Neural progenitor cell (in vitro differentiated cells): ENCODE results near the gene CHST3. TPM values are rescaled to one million over a fixed set of nuclear protein-coding genes. Genes with fewer than 3 reads are reported as not detected.
"Not testable (repeated sequence)": the region's sequence is repeated elsewhere in the genome, so short reads cannot be mapped to it uniquely, and the experiment has no call there.

Source experiments
- DNase-seq: peaks from one replicate; pipeline ENCODE4 v3.0.0-alpha.2; 2016; ENCODE audit warnings: low spot score
- H2AFZ ChIP-seq: fragments of 200-600 bp; sonication (generic); replicated peaks from 2 replicates; pipeline ENCODE4 v1.6.1; 2016; ENCODE audit warnings: antibody characterized with exemption
- H3F3A ChIP-seq: fragments of 200-600 bp; sonication (generic); 2 replicates; pipeline ENCODE4 v1.6.1; 2016; ENCODE audit warnings: antibody characterized with exemption, low read depth
- H3K27ac ChIP-seq: fragments of 200-600 bp; sonication (generic); 2 replicates; pipeline ENCODE4 v1.5.1; 2016; ENCODE audit warnings: mild to moderate bottlenecking
- H3K27me3 ChIP-seq: fragments of 200-600 bp; sonication (generic); 2 replicates; pipeline ENCODE4 v1.6.1; 2016; ENCODE audit warnings: mild to moderate bottlenecking, moderate library complexity
- H3K36me3 ChIP-seq: fragments of 200-600 bp; sonication (generic); 2 replicates; pipeline ENCODE4 v1.5.1; 2016
- H3K4me1 ChIP-seq: fragments of 200-600 bp; sonication (generic); 2 replicates; pipeline ENCODE4 v1.6.1; 2016; ENCODE audit warnings: mixed run types
- H3K4me2 ChIP-seq: fragments of 200-600 bp; sonication (generic); 2 replicates; pipeline ENCODE4 v1.6.1; 2016
- H3K4me3 ChIP-seq: fragments of 200-600 bp; sonication (generic); 2 replicates; pipeline ENCODE4 v1.5.1; 2016
- H3K79me2 ChIP-seq: fragments of 200-600 bp; sonication (generic); 2 replicates; pipeline ENCODE4 v1.6.1; 2016; ENCODE audit warnings: low read depth
- H3K9ac ChIP-seq: fragments of 200-600 bp; sonication (generic); 2 replicates; pipeline ENCODE4 v1.6.1; 2016
- H3K9me3 ChIP-seq: fragments of 200-600 bp; sonication (generic); 2 replicates; pipeline ENCODE4 v1.5.1; 2016; ENCODE audit warnings: low read depth
- H4K20me1 ChIP-seq: fragments of 200-600 bp; sonication (generic); 2 replicates; pipeline ENCODE4 v1.6.1; 2016; ENCODE audit warnings: low read depth
- H3K27ac Mint-ChIP-seq: 3 replicates; pipeline ENCODE4 v1.8.0; 2021; ENCODE audit warnings: mixed read lengths
- H3K27me3 Mint-ChIP-seq: 2 replicates; pipeline ENCODE4 v1.8.0; 2022; ENCODE audit warnings: low read depth, mild to moderate bottlenecking, inconsistent platforms, moderate library complexity, mixed read lengths; ENCODE audit not compliant: insufficient read depth
- H3K36me3 Mint-ChIP-seq: 3 replicates; pipeline ENCODE4 v1.8.0; 2021; ENCODE audit warnings: mixed read lengths
- H3K4me1 Mint-ChIP-seq: 3 replicates; pipeline ENCODE4 v1.8.0; 2021; ENCODE audit warnings: mixed read lengths
- H3K4me3 Mint-ChIP-seq: 3 replicates; pipeline ENCODE4 v1.8.0; 2021; ENCODE audit warnings: mild to moderate bottlenecking, moderate library complexity, mixed read lengths
- H3K9me3 Mint-ChIP-seq: 3 replicates; pipeline ENCODE4 v1.8.0; 2020; ENCODE audit warnings: mixed read lengths
- EZH2 ChIP-seq: fragments of 200-600 bp; sonication (generic); IDR thresholded peaks from 2 replicates; pipeline ENCODE4 v1.6.1; 2017; ENCODE audit warnings: antibody characterized with exemption, mild to moderate bottlenecking, moderate library complexity
- EZH2phosphoT487 ChIP-seq: fragments of 200-600 bp; sonication (generic); IDR thresholded peaks from 2 replicates; pipeline ENCODE4 v1.6.1; 2017; ENCODE audit warnings: antibody characterized with exemption
- total RNA-seq: library from RNA; depleted of rRNA; stranded (reverse); fragments of >200 nt; gene quantifications from 2 replicates; pipeline ENCODE4 v1.2.3, GENCODE V29; 2015; ENCODE audit warnings: low replicate concordance
- TF ChIP-seq, protein P1 (sequence below): fragments of 200-600 bp; sonication (generic); IDR thresholded peaks from 2 replicates; pipeline ENCODE4 v1.5.1; 2017; ENCODE audit warnings: antibody characterized with exemption, mild to moderate bottlenecking

CHST3 gene, protein sequence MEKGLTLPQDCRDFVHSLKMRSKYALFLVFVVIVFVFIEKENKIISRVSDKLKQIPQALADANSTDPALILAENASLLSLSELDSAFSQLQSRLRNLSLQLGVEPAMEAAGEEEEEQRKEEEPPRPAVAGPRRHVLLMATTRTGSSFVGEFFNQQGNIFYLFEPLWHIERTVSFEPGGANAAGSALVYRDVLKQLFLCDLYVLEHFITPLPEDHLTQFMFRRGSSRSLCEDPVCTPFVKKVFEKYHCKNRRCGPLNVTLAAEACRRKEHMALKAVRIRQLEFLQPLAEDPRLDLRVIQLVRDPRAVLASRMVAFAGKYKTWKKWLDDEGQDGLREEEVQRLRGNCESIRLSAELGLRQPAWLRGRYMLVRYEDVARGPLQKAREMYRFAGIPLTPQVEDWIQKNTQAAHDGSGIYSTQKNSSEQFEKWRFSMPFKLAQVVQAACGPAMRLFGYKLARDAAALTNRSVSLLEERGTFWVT
- 9.1 and 11.9 TPM in 2 replicates for total RNA-seq

DNA sequence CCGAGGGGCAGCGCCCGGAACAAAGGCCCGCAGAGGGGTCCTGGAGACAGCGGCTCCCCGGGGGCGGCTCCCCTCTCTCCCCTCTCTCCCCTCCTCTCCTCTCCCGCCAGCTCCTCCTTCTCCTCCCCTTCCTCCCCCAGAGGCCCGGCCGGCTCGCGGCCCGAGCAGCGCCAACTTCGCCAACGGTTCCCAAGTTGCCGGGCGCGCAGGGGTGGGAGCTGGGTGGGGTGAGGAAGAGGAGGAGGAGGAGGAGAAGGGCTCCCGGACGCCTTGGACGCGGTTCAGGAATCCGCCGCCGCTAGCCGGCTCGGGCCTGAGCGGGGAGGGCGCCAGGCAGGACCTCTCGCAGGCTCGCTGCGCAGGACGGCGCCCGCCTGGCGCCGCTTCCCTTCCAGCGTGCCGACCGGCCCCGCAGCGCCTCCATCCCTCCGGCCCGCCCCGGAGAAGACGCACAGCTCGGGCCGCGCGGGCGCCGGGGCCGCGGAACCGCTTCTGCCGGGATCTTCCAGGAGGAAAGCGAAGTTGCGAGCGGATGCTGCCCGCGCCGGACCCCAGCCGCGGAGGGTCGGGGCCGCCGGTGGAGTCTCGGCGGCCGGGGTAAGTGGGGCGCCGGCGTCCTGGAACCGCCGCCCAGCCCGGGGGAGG, at the start of gene CHST3:
Gene CHST3, plus strand, starts transcription at position 298 of the 645 bp plus-strand sequence. CDS start 41,448 bp downstream, outside the sequence.
- peak within 1 kb of the TSS; percentile 76 for H3K9ac ChIP-seq
- no peak within 1 kb of the TSS for H3K27ac ChIP-seq
- H3K4me3 ChIP-seq = peak within 1 kb of the TSS; percentile 77
- H3K4me1 ChIP-seq = peaks cover 9% of the 10 kb centered on the region
- peak within 1 kb of the TSS; percentile 97 for H2AFZ ChIP-seq
- Mint-ChIP-seq H3K27ac (peak within 1 kb of the TSS; percentile 95), H3K9me3 (peaks cover 12% of the 10 kb centered on the region), H3K4me1 (peaks cover 44% of the 10 kb centered on the region), H3K4me3 (peak within 1 kb of the TSS; percentile 95), H3K27me3 (peaks cover 8% of the 10 kb centered on the region), H3K36me3 (peaks cover 11% of the 10 kb centered on the region)
- H3K27me3 ChIP-seq = peaks cover 49% of the 10 kb centered on the region
- H3K36me3 ChIP-seq = no peaks in the 10 kb centered on the region
- peak; percentile 82 for DNase-seq
- no peak for TF ChIP-seq EZH2
- TF ChIP-seq EZH2phosphoT487 = no peak
- TF ChIP-seq, protein P1, sequence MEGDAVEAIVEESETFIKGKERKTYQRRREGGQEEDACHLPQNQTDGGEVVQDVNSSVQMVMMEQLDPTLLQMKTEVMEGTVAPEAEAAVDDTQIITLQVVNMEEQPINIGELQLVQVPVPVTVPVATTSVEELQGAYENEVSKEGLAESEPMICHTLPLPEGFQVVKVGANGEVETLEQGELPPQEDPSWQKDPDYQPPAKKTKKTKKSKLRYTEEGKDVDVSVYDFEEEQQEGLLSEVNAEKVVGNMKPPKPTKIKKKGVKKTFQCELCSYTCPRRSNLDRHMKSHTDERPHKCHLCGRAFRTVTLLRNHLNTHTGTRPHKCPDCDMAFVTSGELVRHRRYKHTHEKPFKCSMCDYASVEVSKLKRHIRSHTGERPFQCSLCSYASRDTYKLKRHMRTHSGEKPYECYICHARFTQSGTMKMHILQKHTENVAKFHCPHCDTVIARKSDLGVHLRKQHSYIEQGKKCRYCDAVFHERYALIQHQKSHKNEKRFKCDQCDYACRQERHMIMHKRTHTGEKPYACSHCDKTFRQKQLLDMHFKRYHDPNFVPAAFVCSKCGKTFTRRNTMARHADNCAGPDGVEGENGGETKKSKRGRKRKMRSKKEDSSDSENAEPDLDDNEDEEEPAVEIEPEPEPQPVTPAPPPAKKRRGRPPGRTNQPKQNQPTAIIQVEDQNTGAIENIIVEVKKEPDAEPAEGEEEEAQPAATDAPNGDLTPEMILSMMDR = no peak
- H4K20me1 ChIP-seq = peaks cover 9% of the 10 kb centered on the region
- peak within 1 kb of the TSS; percentile 97 for H3K4me2 ChIP-seq
- peaks cover 33% of the 10 kb centered on the region for H3K79me2 ChIP-seq
- peaks cover 5% of the 10 kb centered on the region for H3F3A ChIP-seq
- H3K9me3 ChIP-seq = no peaks in the 10 kb centered on the region

DNA sequence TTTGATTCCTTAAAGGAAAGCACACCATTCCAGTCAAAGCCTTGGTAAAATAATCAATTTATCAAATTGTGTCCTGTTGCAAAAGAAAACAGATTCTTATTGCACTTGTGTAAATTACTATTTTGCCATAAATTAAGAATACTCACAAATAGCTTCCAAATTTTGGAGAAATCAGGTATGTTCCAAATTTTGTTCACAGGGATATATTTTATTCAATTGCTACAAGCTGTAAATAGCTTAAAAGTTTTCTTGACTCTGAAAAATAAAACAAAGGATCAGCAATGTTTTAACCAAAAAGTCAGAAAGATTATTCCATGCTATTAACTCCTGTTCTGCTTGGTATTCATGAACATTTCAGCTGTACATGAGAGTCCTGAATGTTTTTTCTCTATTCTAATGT, 47.4 kb upstream of the CHST3 start:
- peaks cover 19% of the 10 kb centered on the region for H3K9me3 Mint-ChIP-seq
- TF ChIP-seq, protein P1 = no peak
- TF ChIP-seq EZH2phosphoT487 (no peak), EZH2 (no peak)
- peaks cover 3% of the 10 kb centered on the region for H3K36me3 Mint-ChIP-seq

DNA sequence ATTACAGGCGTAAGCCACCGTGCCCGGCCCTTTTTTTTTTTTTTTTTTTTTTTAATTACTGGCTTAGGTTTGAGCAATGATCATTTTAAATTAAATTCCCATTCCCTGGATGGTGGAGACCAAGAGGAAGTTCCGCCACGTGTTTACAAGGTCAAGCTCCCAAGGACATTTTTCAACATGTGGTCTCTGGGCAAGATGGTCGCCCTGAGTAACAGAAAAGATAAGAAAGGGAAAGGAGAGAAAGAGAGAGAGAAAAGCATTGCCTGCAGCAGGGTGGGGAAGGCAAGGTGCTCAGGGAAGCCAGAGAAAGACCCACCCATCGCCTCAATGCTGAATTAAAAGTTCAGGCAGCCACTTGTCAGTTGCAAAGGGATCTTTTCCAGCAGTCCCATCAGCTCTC, 45.2 kb upstream of the CHST3 start:
- H4K20me1 ChIP-seq = no peaks in the 10 kb centered on the region
- Mint-ChIP-seq H3K36me3 (peaks cover 3% of the 10 kb centered on the region), H3K27ac (peak overlapping the region; percentile 29), H3K4me1 (peaks cover 35% of the 10 kb centered on the region), H3K27me3 (peaks cover 18% of the 10 kb centered on the region), H3K4me3 (no peak overlapping the region), H3K9me3 (peaks cover 12% of the 10 kb centered on the region)
- H2AFZ ChIP-seq = no peak overlapping the region
- no peaks in the 10 kb centered on the region for H3K79me2 ChIP-seq
- TF ChIP-seq EZH2 (no peak), EZH2phosphoT487 (no peak)
- TF ChIP-seq, protein P1 = no peak
- H3K27me3 ChIP-seq = no peaks in the 10 kb centered on the region
- no peaks in the 10 kb centered on the region for H3F3A ChIP-seq
- no peak overlapping the region for H3K9ac ChIP-seq
- no peak overlapping the region for H3K27ac ChIP-seq
- no peak overlapping the region for H3K4me3 ChIP-seq
- no peak for DNase-seq
- no peak overlapping the region for H3K4me2 ChIP-seq
- H3K9me3 ChIP-seq = no peaks in the 10 kb centered on the region
- peaks cover 8% of the 10 kb centered on the region for H3K4me1 ChIP-seq
- H3K36me3 ChIP-seq = no peaks in the 10 kb centered on the region

More for the DNA sequence above, 47.4 kb upstream of the CHST3 start:
- Histone ChIP-seq H3K4me2 (no peak overlapping the region), H3K9me3 (no peaks in the 10 kb centered on the region), H3K9ac (no peak overlapping the region), H3F3A (no peaks in the 10 kb centered on the region), H3K27me3 (no peaks in the 10 kb centered on the region), H3K79me2 (no peaks in the 10 kb centered on the region), H3K36me3 (no peaks in the 10 kb centered on the region), H3K4me3 (no peak overlapping the region), H2AFZ (no peak overlapping the region), H3K27ac (no peak overlapping the region), H3K4me1 (peaks cover 6% of the 10 kb centered on the region), H4K20me1 (no peaks in the 10 kb centered on the region)
- peaks cover 28% of the 10 kb centered on the region for H3K4me1 Mint-ChIP-seq
- no peak for DNase-seq
- no peak overlapping the region for H3K27ac Mint-ChIP-seq
- no peak overlapping the region for H3K4me3 Mint-ChIP-seq
- H3K27me3 Mint-ChIP-seq = peaks cover 17% of the 10 kb centered on the region

DNA sequence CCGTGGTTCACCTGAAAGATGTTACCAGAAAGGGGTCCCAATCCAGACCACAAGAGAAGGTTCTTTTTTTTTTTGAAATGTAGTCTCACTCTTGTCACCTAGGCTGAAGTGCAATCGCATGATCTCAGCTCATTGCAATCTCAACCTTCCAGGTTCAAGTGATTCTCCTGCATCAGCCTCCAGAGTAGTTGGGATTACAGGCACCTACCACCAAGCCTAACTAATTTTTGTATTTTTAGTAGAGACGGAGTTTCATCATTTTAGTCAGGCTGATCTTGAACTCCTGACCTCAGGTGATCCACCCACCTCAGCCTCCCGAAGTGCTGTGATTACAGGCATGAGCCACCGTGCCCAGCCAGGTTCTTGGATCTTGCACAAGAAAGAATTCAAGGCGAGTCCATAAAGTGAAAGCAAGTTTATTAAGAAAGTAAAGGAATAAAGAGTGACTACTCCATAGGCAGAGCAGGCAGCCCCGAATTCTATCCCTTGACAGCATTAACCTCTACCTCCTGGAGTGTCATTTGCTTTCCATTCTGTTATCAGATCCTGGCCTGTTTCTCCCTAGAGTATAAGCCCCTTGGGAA, 44.1 kb upstream of the CHST3 start:
- H3K4me3 ChIP-seq, H3K36me3 Mint-ChIP-seq, H3K27me3 ChIP-seq, H3K9me3 ChIP-seq, H3K4me1 ChIP-seq, H3K36me3 ChIP-seq, H4K20me1 ChIP-seq, H3K79me2 ChIP-seq, H3K4me2 ChIP-seq, H3F3A ChIP-seq, H3K27ac ChIP-seq, H3K9ac ChIP-seq, H2AFZ ChIP-seq, DNase-seq: not testable (repeated sequence)
- H3K4me1 Mint-ChIP-seq = peaks cover 35% of the 10 kb centered on the region
- peaks cover 26% of the 10 kb centered on the region for H3K27me3 Mint-ChIP-seq
- peak overlapping the region; percentile 72 for H3K27ac Mint-ChIP-seq
- peaks cover 12% of the 10 kb centered on the region for H3K9me3 Mint-ChIP-seq
- peak overlapping the region; percentile 33 for H3K4me3 Mint-ChIP-seq
